Measurements from ENCODE around the gene COX11.

Gene COX11

GRCh38 chr17:54996441-54996840, 28.0 kb upstream of the COX11 start:
- no peaks in the 10 kb centered on the region for H3K36me3 ChIP-seq (ENCODE audit: control insufficient read depth, insufficient read depth, low read length)
- H3K9ac ChIP-seq, result no peak overlapping the region
- no peaks in the 10 kb centered on the region for H3K4me1 ChIP-seq
- no peaks in the 10 kb centered on the region for H3K79me2 ChIP-seq
- H3K4me2 ChIP-seq (ENCODE audit: low read length), result no peak overlapping the region
- no peaks in the 10 kb centered on the region for H3K27me3 ChIP-seq (ENCODE audit: control insufficient read depth, insufficient read depth, low read length)
- H3K27ac ChIP-seq, result no peak overlapping the region
- no peak for TF ChIP-seq CTCF (IDR thresholded peaks at IDR 0.05)
- no peak overlapping the region for H2AFZ ChIP-seq
- no peak overlapping the region for H3K4me3 ChIP-seq (ENCODE audit: low read depth, low read length)
- H3K9me3 ChIP-seq (ENCODE audit: control insufficient read depth, low read length), result no peaks in the 10 kb centered on the region

- Histone ChIP-seq H3K4me1 (no peaks in the 10 kb centered on the region), H3K9ac (no peak overlapping the region), H3K79me2 (no peaks in the 10 kb centered on the region), H3K9me3 (ENCODE audit: control insufficient read depth, low read length) (no peaks in the 10 kb centered on the region), H3K4me2 (ENCODE audit: low read length) (no peak overlapping the region), H2AFZ (no peak overlapping the region), H3K36me3 (ENCODE audit: control insufficient read depth, insufficient read depth, low read length) (no peaks in the 10 kb centered on the region), H3K27me3 (ENCODE audit: control insufficient read depth, insufficient read depth, low read length) (no peaks in the 10 kb centered on the region), H3K27ac (no peak overlapping the region), H3K4me3 (ENCODE audit: low read depth, low read length) (no peak overlapping the region)
- peak; percentile 67 for TF ChIP-seq CTCF (IDR thresholded peaks at IDR 0.05)
Measured at GRCh38 chr17:54992797-54993639, 24.6 kb upstream of the COX11 start.

DNA sequence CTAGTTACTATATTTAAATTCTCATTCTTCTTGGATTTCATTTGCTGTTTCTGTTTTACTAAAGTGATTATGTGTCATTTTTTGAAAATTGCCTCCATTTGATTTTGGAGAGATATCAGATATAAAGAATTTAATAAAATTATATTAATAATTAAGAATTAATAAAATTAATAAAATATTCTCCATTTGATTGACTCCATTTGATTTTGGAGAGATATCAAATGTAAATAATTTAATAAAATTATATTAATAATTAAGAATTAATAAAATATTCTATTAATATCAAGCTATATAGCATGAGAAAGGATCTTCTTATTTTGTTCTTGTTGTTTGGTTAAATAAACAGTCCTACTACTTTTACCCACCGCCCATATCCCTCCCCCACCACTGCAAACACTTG, 23.1 kb upstream of the COX11 start:
- no peaks in the 10 kb centered on the region for H3K9me3 ChIP-seq (ENCODE audit: control insufficient read depth, low read length)
- H3K36me3 ChIP-seq (ENCODE audit: control insufficient read depth, insufficient read depth, low read length), result no peaks in the 10 kb centered on the region
- H3K4me1 ChIP-seq, result no peaks in the 10 kb centered on the region
- H3K4me2 ChIP-seq (ENCODE audit: low read length), result no peak overlapping the region
- H3K27me3 ChIP-seq (ENCODE audit: control insufficient read depth, insufficient read depth, low read length), result no peaks in the 10 kb centered on the region
- H3K79me2 ChIP-seq, result no peaks in the 10 kb centered on the region
- TF ChIP-seq CTCF (IDR thresholded peaks at IDR 0.05), result no peak
- H3K9ac ChIP-seq, result no peak overlapping the region
- H3K4me3 ChIP-seq (ENCODE audit: low read depth, low read length), result no peak overlapping the region
- H3K27ac ChIP-seq, result no peak overlapping the region
- no peak overlapping the region for H2AFZ ChIP-seq

DNA sequence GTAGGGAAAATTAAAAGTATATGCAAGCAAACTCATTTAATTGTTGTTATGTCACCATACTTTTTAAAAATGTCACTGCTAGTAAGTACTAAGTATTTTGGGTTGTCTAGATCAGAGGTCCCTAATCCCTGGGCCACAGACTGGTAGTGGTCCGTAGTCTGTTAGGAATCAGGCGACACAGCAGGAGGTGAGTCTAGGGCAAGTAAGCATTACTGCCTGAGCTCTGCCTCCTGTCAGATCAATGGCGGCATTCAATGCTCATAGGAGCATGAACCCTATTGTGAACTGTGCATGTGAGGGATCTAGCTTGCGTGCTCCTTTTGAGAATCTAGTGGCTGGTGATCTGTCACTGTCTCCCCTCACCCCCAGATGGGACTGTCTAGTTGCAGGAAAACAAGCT, 21.7 kb upstream of the COX11 start:
- H3K9ac ChIP-seq, result no peak overlapping the region

More for the DNA sequence above, 21.7 kb upstream of the COX11 start:
- Histone ChIP-seq H3K27ac (no peak overlapping the region), H3K4me1 (no peaks in the 10 kb centered on the region), H3K79me2 (no peaks in the 10 kb centered on the region), H3K4me3 (ENCODE audit: low read depth, low read length) (no peak overlapping the region), H3K36me3 (ENCODE audit: control insufficient read depth, insufficient read depth, low read length) (no peaks in the 10 kb centered on the region), H3K27me3 (ENCODE audit: control insufficient read depth, insufficient read depth, low read length) (no peaks in the 10 kb centered on the region), H3K9me3 (ENCODE audit: control insufficient read depth, low read length) (no peaks in the 10 kb centered on the region), H2AFZ (no peak overlapping the region), H3K4me2 (ENCODE audit: low read length) (no peak overlapping the region)
- TF ChIP-seq CTCF (IDR thresholded peaks at IDR 0.05), result no peak

All from parathyroid adenoma (tissue), 2 donors.